Cardiac septum (tissue), 1 donor: Measurements from ENCODE around the gene CNTN5. TPM values are rescaled to one million over a fixed set of nuclear protein-coding genes. Genes with fewer than 3 reads are reported as not detected.

Experiments used
- DNase-seq: peaks from one replicate; pipeline ENCODE4 v3.0.0-alpha.2; 2020; ENCODE audit warnings: low spot score
- intact Hi-C: fragments of 100-400 bp; cut with DNase I; formaldehyde crosslinking; loops from one replicate; pipeline ENCODE4 v1.14.0; 2022
- total RNA-seq: library from RNA; stranded (reverse); fragmentation: NEBNext Ultra II Directional; extraction: Animal tissue kit (Norgen Biotek cat#: 25700); gene quantifications from one replicate; pipeline ENCODE4 v1.2.1, GENCODE V29; 2021
- donor health status: DM: no; HTN: no; CAD: no.

CNTN5 gene
- total RNA-seq, 1 donor from 2014 or later = not detected

GRCh38 chr11:100098560-100098959 is 1077.8 kb downstream of the CNTN5 start:
- DNase-seq = no peak
- intact Hi-C loops = no loop called here

- no peak for DNase-seq
- intact Hi-C loops = no loop called here
These were observed 1084.7 kb downstream of the CNTN5 start for GRCh38 chr11:100105255-100105981.

- intact Hi-C loops = no loop called here
These were observed 1085.2 kb downstream of the CNTN5 start for GRCh38 chr11:100105982-100106358.

GRCh38 chr11:100119176-100119575 is 1098.4 kb downstream of the CNTN5 start:
- intact Hi-C loops = no loop called here
- no peak for DNase-seq

More at GRCh38 chr11:100105982-100106358, 1085.2 kb downstream of the CNTN5 start:
- DNase-seq = no peak

- DNase-seq = no peak
- intact Hi-C loops = no loop called here
These were observed 1112.4 kb downstream of the CNTN5 start for GRCh38 chr11:100133114-100133513.

GRCh38 chr11:100141201-100141600 is 1120.5 kb downstream of the CNTN5 start:
- intact Hi-C loops = no loop called here
- DNase-seq = no peak

GRCh38 chr11:100151944-100152343 is 1131.2 kb downstream of the CNTN5 start:
- intact Hi-C loops = no loop called here
- no peak for DNase-seq

GRCh38 chr11:100152766-100153165 is 1132.0 kb downstream of the CNTN5 start:
- no peak for DNase-seq
- intact Hi-C loops = no loop called here

GRCh38 chr11:100163471-100163870 is 1142.7 kb downstream of the CNTN5 start:
- intact Hi-C loops = no loop called here
- no peak for DNase-seq

GRCh38 chr11:100174881-100175280 is 1154.1 kb downstream of the CNTN5 start:
- DNase-seq = no peak
- intact Hi-C loops = no loop called here

GRCh38 chr11:100176456-100176855 is 1155.7 kb downstream of the CNTN5 start:
- intact Hi-C loops = no loop called here
- no peak for DNase-seq

- intact Hi-C loops = no loop called here
- no peak for DNase-seq
These were observed 1156.9 kb downstream of the CNTN5 start for GRCh38 chr11:100177651-100178050.

- intact Hi-C loops = no loop called here
- no peak for DNase-seq
These were observed 1161.6 kb downstream of the CNTN5 start for GRCh38 chr11:100182350-100182749.

- intact Hi-C loops = no loop called here
- no peak for DNase-seq
These were observed 1162.2 kb downstream of the CNTN5 start for GRCh38 chr11:100182927-100183326.

- intact Hi-C loops = no loop called here
- DNase-seq = no peak
These were observed 1164.8 kb downstream of the CNTN5 start for GRCh38 chr11:100185588-100185987.

- intact Hi-C loops = no loop called here
These were observed 1167.5 kb downstream of the CNTN5 start for GRCh38 chr11:100188137-100188783.

GRCh38 chr11:100190395-100190794 is 1169.6 kb downstream of the CNTN5 start:
- intact Hi-C loops = no loop called here
- no peak for DNase-seq

More at GRCh38 chr11:100188137-100188783, 1167.5 kb downstream of the CNTN5 start:
- no peak for DNase-seq

GRCh38 chr11:100192181-100192580 is 1171.4 kb downstream of the CNTN5 start:
- no peak for DNase-seq
- intact Hi-C loops = no loop called here

GRCh38 chr11:100203789-100204188 is 1183.0 kb downstream of the CNTN5 start:
- DNase-seq = no peak
- intact Hi-C loops = no loop called here

- DNase-seq = no peak
- intact Hi-C loops = no loop called here
These were observed 1185.2 kb downstream of the CNTN5 start for GRCh38 chr11:100205926-100206325.

- intact Hi-C loops = no loop called here
These were observed 1187.5 kb downstream of the CNTN5 start for GRCh38 chr11:100208207-100208606.

More at GRCh38 chr11:100208207-100208606, 1187.5 kb downstream of the CNTN5 start:
- no peak for DNase-seq
